Measurements from ENCODE around the gene NGFR.

Gene NGFR

DNA sequence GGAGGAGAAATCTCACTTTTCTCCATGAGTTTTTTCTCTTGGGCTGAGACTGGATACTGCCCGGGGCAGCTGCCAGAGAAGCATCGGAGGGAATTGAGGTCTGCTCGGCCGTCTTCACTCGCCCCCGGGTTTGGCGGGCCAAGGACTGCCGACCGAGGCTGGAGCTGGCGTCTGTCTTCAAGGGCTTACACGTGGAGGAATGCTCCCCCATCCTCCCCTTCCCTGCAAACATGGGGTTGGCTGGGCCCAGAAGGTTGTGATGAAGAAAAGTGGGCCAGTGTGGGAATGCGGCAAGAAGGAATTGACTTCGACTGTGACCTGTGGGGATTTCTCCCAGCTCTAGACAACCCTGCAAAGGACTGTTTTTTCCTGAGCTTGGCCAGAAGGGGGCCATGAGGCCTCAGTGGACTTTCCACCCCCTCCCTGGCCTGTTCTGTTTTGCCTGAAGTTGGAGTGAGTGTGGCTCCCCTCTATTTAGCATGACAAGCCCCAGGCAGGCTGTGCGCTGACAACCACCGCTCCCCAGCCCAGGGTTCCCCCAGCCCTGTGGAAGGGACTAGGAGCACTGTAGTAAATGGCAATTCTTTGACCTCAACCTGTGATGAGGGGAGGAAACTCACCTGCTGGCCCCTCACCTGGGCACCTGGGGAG, 19.1 kb downstream of the NGFR start:
- peak in 1 of 58 donors; percentile 24 for DNase-seq

DNA sequence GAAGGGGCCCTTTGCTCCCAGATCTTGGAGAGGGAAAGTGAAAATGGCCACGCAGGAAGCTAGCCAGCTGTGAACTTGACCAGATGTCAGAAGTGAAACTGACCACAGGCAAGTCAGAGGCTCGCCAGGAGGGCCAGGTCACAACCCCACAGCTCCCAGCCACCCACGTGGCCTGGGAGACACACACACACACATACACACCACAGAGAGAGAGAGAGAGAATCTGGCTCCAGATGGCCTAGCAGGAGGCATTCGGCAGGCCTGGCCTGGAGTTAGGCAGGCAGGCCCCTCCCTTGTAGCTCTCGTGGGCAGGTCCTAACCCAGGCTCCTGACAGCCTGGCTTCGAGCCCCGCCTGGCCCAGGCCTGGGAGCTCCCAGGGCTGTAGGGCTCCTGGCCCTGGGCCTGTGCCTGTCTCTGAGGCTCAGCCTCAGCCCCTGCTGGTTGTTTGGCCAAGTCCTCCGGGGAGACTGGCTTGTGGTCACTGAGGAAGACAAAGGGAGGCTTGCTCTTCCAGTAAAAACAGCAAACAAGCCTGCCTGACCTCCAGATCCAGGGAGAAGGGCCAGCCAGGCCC, 20.2 kb downstream of the NGFR start:
- DNase-seq, result peak in 56 of 58 donors; percentile 12 to 91 (median 70)

DNA sequence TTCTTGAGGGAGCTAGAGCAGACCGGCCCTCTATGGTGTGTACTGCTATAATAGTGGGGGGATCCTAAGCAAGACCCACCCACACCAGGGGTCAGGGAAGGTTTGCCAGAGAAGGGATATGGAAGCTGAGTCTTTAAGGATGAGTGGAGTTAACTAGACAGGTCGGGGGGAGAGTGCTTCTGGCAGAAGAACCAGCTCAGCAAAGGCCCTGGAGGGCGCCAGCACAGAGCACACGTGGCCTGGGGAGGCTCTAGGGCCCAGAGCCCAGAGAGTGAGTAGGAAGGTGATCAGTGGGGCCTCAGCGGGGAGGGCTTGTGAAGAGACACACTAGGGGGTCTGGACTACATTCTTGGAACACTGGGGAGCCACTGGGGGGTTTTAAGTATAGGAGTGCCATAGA, 21.1 kb downstream of the NGFR start:
- peak in 4 of 58 donors; percentile 13 to 30 (median 16) for DNase-seq

DNA sequence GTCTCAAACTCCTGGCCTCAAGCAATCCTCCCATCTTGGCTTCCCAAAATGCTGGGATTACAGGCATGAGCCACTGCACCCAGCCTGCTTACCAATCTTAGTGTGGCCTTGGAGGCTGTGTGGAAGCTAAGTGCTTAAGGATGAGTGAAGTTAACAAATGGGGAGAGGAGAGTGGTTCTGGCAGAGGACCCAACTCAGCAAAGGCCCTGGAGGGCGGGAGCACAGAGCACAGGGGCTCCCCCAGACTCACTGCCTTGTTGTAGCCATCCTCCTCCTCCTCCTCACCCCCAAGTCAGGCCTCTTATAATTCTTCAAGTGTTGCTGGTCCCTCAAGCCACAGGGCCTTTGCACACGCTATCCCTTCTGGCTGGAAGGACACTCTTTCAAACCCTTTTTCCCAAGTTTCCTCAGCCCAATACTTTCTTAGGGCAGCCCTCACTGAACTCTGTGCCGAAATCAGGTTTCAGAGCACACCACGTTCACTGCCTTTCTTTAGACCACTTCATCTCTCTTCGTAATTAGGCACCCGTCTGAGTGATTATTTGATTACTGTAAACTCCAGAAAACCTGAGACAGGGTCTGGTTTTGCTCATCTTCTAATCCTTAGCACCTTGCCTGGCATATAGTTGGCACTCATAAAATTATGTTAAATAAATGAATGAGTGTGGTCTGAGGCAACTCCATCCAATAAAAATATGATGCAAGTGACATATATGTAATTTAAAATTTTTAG, 23.4 kb downstream of the NGFR start:
- DNase-seq, result no peak

DNA sequence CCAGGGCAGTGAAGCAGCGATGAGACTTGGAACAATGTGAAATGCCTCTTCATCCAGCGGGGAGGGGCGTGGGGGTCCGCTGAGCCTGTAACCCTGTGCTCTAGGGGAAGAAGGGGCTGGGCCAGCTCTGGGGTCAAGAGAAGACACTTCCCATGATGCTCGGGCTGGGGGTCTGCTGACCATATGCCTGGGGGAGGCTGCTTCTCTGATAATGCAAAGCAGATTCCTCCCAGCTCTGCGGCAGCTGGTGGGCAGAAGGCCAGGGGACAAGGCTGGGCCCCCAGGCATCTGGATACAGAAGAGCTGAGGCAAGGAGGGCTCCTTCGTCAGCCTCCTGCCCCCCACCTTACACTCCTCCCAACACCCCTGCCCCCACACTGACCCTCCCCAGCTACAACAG, 24.7 kb downstream of the NGFR start:
- DNase-seq, result no peak

DNA sequence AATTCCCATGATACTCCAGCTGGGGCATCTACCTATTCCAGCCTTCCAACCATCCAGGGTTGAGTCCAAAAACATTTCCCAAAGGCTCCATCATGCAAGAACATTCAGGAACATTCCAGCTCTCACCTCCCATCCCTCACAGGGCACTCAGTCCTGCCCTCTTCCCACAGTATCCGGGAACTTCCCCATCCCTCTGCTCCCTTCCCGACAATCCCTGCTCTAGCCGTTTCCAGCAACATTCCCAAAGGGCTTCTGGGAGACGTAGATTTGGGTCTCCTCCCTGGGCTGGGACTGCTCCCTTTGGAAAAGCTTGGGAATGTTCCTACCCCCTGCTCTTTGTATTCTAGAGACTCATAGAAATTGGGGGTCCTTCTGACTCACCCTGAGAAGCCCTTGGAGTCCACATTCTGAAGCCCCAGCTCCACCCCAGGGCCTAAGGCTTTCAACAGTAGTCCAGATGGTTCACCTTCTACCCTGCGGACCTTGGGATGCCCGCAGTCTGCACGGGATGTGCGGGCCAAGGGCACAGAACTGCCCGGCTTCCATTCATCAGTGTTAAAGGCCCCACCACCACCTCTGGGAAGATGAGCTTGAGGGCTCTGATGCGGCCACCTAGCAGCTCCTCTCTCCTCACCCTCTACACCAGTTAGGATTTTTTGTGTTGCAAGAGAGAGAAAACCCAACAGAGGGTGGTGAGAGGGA, 25.4 kb downstream of the NGFR start:
- DNase-seq, result no peak

DNA sequence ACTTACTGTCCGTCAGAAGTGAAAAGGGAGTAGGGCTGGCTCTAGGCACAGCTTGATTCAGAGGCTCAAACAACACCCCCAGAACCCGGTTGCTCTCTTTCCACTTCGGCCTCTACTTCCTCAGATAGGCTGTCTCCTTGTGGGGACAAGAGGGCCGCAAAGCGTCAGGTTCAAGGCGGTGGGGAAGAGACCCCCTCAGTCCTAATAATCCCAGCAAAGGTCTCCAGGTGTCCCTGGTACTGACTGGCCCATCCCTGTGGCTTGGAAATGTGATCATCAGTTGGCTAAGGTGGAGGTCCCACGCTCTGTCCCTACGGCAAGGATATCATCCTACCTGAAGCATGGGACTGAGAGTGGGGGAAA, 26.0 kb downstream of the NGFR start:
- DNase-seq, result no peak

DNA sequence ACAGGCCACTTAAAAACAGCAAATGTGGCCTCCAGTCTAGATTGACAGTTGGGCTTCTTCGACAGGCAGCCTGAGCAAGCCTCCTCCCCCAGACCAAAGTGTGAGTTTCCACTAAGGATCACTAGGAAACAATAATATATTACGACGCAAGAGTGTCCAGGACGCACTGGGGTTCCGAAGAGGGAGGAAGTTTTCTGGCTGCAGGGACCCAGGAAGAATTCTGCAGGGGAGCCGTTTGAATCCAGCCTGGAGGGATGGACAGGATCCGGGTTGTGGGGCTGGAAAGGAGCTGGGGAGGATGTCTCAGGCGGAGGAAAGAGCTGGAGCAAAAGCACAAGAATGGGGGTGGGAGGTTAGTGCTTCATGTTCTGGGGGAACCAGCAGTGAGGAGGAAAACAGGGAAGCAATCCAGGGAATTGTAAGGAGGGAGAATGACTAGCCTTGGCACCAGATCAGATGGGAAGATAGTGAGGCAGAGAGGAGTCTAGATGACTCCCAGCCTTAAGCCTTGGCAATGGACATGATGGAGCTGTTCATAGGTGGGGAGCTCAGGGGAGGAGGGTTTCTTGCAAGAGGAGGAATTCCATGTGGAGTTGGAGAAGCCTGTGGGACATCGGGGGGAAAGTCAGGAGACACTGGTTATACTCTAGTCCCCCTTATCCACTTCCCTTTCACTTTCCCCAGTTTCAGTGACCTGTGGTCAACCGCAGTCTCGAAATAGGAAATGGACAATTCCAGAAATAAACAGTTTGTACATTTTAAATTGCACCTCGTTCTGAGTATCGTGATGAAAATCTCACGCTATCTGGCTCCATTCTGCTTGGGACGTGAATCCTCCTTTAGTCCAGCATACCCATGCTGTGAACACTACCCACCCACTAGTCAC, 26.6 kb downstream of the NGFR start:
- DNase-seq, result peak in 1 of 58 donors; percentile 1

DNA sequence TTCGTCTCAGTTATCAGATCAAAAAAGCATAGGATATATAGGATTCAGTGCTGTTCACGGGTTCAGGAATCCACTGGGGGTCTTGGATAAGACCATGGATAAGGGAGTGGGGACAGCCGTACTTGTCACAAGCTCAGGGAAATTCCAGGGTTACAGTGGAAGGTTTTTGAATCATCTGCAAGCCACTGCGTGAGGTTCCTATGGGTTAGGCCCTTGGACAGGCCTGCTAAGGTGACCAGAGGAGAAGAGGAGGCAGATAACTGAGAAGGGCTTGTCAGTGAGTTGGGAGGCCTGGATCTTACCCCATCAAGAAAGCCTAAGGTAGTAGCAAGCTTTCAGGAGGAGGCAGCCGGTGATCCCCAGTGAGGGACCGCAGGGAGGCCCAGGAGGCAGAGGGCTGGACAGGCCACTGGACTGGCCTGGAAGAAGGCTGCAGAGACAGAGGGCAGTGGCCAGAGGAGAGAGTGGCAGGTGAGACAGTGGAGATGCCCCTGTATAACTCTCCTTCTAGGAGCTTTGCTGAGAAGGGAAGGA, 27.3 kb downstream of the NGFR start:
- DNase-seq, result no peak

DNA sequence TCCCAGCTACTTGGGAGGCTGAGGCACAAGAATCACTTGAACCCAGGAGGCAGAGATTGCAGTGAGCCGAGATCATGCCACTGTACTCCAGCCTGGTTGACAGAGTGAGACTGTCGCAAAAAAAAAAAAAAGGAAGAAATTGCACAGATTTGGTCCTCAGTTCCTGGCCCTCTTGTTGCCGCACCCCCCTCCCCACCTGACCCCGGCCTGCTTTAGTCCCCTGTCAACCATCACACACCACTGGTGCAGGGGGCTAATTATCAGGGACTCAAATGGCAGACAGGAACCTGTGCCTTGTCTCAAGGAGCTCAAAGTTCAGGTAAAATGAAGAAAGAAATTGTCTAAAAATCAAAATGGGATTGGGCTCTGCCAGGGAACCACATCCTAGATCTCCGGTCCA, 28.1 kb downstream of the NGFR start:
- DNase-seq, result no peak

DNA sequence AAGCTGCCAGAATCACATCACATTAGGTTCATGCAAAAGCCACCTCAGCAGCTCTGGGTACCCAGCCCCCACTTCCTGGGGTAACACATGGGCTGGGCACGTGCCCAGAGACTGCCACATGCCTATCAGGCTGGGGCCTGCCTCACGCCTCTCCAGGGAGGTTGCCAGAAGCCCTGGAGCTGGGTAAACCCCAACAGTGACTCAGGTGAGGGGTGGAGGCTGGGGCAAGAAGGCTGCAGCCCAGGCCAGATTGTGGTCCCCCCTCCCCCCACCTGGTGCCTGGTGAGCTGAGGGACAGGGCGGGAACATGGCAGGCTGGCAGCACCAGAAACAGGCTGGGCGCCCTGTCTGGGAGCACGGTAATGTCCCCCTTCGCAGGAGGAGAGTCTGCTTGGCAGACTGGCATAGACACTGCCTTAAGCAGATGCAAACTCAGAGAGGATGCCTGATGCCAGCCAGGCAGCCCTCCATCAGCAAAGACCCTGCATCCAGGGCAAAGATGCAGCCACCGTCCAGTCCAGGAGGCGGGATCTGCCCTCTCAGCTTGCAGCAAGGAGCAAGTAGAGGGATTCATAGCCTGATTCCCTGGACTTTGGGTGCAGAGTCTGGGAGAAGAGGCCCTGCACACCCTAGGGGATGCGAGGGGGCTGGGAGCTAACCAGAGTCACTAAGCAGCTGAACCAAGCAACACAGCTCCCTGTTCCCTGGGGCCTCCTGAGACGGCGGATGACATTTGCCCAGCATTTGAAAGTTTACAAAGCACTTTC, 28.8 kb downstream of the NGFR start:
- DNase-seq, result no peak

DNA sequence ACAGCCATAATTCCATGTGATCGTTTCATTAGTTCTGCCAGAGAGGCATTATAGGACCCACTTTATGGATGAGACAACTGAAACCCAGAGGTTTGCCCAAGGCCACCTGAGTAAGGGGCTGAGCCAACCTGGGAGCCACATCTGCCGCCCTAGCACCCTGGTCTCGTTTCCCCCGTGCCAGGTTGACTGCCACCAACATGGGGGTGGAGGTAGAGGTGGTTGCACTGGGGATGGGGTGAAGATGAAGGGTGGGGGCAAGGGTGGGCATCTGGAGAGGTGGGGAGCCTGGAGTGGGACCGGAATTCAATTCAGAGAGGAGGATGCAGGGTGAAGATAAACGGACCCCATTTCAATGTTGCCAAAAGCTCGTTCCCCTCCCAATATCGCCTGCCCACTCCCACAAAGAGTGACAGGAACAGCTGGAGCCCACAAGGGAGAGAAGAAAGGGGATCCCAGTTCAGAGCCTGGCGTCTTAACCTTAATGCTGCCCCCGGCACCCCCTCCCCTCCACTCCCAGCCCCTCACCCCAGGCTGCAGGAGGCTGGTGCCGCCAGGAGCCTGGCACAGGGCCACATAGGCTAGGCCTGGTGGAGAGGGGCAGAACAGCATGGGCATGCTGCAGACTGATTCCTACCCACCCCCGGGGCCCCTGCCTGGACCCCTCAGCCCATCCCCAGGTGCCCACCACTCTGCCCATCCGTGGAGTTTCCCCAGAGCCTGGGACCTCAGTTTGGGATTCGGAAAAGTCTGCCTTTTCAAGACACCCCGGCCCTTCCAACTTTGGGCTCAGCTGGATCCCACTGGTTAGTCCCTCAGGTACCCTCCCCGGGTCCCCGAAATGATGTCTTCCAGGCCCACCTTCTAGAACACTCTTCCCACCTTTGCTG, 29.6 kb downstream of the NGFR start:
- DNase-seq, result no peak

DNA sequence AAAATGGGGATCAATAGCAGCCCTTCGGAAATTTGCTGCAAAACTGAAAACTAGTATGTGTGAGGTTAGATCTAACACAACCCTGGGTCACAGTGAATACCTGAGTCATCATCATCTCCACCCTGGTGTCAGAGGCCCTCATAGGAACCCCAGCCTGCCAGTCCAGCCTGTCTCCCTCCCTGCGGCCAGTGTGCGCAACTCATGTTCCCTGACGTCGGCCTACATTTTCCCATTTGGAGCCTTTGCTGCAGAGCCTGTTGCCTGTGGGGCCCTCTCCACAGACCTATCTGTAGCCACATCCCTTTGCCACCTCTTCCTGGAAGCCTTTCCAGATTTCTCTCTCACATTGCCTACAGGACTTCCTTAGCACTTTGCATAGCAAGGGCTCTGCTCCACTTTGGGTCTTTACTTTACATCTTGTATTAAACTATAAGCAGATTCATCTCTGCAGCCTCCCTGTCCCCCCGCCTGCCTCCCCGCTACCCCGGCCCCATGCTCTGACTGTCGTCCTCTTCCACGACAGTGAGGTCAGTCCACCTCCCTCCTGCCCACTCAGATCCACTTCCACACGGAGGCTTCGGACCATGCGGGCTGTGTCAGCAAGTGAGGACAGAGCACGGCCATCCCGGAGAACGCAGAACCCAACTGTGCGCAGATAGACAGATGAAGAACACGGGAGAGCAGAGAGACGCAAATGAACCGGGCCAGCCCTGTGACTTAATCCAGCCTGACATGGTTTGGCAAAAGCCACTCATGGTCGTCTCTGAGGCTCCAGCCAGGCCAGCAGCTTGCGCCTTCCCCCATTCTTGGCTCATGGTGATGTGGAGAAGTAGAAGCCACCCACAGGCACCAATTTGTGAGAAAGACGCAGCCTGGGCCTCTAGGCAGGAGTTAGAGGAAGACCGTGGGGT, 31.0 kb downstream of the NGFR start:
- peak in 2 of 58 donors; percentile 10 to 16 for DNase-seq

DNA sequence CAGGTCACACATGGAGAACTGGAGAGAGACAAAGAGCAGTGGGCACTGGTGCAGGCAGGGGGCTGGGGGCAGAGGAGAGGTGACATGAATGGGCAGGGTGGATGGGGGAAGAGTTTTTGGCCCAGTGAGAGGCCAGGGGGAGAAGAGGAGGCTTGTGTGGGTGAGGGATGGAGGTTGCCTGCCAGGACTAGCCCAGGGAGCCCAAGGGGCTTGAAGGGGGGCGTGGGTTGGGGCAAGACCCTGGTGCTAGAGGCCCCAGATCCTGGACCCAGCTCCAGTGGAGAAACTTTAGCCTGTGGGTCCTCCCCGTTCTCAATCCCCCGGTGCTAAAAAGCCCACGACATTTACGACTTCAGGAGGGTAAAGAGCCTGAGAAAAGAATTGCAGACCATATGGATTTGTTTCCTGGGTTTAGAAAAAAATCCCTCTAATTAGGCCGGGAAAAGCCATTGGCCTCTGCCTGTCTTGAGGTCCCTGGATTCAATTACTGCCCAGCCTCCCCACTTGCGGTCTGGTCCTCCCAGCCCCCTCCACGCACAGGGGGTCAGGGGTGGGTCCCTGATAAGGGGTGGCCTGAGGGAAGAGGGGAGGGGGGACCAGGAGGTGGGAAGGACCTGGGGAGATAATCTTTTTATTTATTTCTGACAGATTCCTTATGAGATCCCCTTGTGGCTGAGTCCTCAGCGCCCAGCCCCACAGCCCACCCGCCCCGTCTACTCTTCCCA, 33.0 kb downstream of the NGFR start:
- DNase-seq, result no peak

DNA sequence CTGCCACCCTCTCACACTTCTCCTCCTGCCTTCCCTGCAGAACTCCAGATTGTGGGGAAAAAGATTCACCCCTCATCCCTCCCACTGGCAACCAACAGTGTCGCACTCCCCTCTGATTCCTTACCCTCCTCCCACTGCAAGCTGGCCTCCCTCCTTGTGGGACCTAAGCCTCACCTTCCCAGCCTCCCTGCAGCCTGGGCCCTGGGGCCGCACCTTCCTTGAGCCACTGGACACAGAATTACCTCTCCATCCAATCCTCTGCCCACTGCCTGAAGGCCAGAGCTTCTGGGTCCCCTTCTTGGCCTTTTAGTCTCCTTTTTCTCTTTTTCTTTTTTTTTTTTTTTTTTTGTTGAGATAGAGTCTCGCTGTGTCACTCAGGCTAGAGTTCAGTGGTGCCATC, 33.9 kb downstream of the NGFR start:
- DNase-seq, result no peak

DNA sequence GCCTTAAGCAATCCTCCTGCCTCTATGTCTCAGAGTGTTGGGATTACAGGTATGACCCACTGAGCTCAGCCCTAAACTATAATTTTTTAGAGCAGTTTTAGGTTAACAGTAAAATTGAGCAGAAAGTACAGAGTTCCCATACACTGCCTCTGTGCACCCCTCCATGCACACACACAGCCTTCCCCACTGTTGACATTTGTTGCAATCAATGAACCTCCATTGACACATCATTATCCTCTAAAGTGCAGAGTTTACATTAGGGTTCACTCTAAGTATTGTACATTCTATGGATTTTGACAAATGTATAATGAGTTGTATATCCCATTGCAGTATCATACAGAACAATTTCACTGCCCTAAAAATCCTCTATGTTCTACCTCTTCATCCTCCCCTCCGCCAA, 35.0 kb downstream of the NGFR start:
- DNase-seq, result no peak

DNA sequence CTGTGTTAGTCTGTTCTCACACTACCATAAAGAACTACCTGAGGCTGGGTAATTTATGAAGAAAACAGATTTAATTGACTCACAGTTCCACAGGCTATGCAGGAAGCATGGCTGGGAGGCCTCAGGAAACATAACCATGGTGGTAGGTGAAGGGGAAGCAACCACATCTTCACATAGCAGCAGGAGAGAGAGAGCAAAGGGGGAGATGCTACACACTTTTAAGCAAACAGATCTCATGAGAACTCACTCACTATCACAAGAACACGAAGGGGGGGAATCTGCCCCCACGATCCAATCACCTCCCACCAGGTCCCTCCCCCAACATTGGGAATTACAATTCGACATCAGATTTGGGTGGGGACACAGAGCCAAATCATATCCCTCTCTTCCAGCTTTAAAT, 48.8 kb downstream of the NGFR start:
- no peak for DNase-seq

Measured in anterior cingulate cortex (tissue), 58 donors.